Lung (tissue), 12 donors: ENCODE results near the gene APCDD1. TPM values are rescaled to one million over a fixed set of nuclear protein-coding genes. Genes with fewer than 3 reads are reported as not detected.

Experiments used
- ATAC-seq: fragments of 200-7000 bp; cut with Tn5 transposase; one replicate; pipeline ENCODE4 v1.9.1; 2020; ENCODE audit warnings: moderate number of reproducible peaks; ENCODE audit not compliant: insufficient read depth, low FRiP score
- DNase-seq, 3 donors: peaks; one replicate each; pipeline ENCODE4 v3.0.0-alpha.2; 2013 to 2017
- H3K27ac ChIP-seq, 2 donors: one replicate each; pipeline ENCODE4 v1.5.1; 2013; ENCODE audit warnings: mild to moderate bottlenecking in 2 of 2, moderate library complexity in 2 of 2, control low read depth in 1 of 2, inconsistent platforms in 1 of 2, low read depth in 1 of 2, low read length in 1 of 2
- H3K27me3 ChIP-seq, 3 donors: one replicate each; pipeline ENCODE4 v1.5.1; 2013; ENCODE audit warnings: low read length in 2 of 3; ENCODE audit not compliant: control insufficient read depth in 3 of 3, insufficient read depth in 3 of 3
- H3K36me3 ChIP-seq, 4 donors: one replicate each; pipeline ENCODE4 v1.5.1; 2013; ENCODE audit warnings: low read length in 4 of 4, mild to moderate bottlenecking in 1 of 4, moderate library complexity in 1 of 4; ENCODE audit not compliant: control insufficient read depth in 4 of 4, insufficient read depth in 4 of 4
- H3K4me1 ChIP-seq, 5 donors: one replicate each; pipeline ENCODE4 v1.5.1; 2013; ENCODE audit warnings: low read length in 5 of 5, mild to moderate bottlenecking in 2 of 5, moderate library complexity in 1 of 5; ENCODE audit not compliant: control insufficient read depth in 5 of 5, insufficient read depth in 5 of 5
- H3K4me3 ChIP-seq: one replicate; pipeline ENCODE4 v1.5.1; 2013; ENCODE audit warnings: mild to moderate bottlenecking, control low read depth, moderate library complexity
- H3K9ac ChIP-seq, 2 donors: one replicate each; pipeline ENCODE4 v1.5.1; 2013; ENCODE audit warnings: low read length in 2 of 2, control low read depth in 1 of 2; ENCODE audit not compliant: insufficient read depth in 1 of 2
- H3K9me3 ChIP-seq, 4 donors: one replicate each; pipeline ENCODE4 v1.5.1; 2013; ENCODE audit warnings: low read length in 3 of 4, mild to moderate bottlenecking in 1 of 4, moderate library complexity in 1 of 4; ENCODE audit not compliant: control insufficient read depth in 4 of 4, insufficient read depth in 3 of 4
- WGBS, 2 donors: extraction: QIAGEN DNeasy Blood & Tissue Kit; methylation state at CpG; one replicate each; pipeline ENCODE4 v1.1.7; 2013; 5-methylcytosine and 5-hydroxymethylcytosine counted together
- polyA plus RNA-seq, 2 donors: library from polyadenylated mRNA; stranded (reverse); fragments of 200-250 nt; gene quantifications; one replicate each; pipeline ENCODE4 v1.2.1, GENCODE V29; 2013
- total RNA-seq, 2 donors: library from RNA; depleted of rRNA in 1 of 2; stranded (reverse); fragments of >200 nt in 1 of 2; gene quantifications; one replicate each; pipeline ENCODE4 v1.2.1, GENCODE V29; 2014 to 2021
- TF ChIP-seq, protein P1 (sequence below): IDR thresholded peaks from 2 replicates; pipeline ENCODE4 v1.5.1; 2012; ENCODE audit warnings: mild to moderate bottlenecking; ENCODE audit errors: control extremely low read depth, extremely low read depth
- donor health status: control.
- donor health status: control.
- donor health status: Bipolar disorder and iron deficiency.
- donor health status: healthy.
- donor health status: DM: yes; HTN: yes; CAD: no.

APCDD1 gene
- total and polyA plus RNA-seq, 4 donors = 6.8 to 77.4 (median 29.3) TPM

DNA sequence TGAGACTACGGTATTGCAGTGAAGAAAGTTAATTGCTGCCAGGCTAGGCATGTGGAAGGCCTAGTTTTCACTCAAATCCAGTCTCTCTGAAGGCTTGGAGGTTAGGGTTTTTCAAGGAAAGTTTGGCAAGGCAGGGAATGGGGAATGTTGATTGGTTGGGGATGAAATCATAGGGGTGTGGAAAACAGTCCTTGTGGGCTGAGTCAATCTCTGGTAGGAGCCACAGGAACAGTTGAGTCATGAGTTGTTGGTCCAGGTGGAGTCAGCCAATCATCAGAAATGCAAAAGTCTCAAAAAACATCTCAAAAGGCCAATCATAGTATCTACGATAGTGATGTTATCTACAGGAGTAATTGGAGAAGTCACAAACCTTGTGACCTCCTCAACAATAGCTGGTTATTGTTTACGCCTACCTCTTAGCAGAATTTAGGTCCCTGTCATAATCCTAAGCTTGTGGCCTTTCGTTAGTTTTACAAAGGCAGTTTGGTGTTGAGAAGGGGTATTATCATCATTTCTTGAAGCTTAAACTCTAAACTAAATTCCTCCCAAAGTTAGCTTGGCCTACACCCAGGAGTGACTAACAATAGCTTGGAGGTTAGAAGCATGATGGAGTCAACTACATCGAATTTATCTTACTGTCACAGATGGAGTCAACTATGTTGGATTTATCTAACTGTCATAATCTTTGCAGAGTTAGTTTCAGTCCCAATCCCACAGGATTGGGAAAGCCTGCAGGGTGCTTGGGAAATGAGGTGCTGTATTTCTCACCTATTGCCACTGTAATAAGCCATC lies 33.7 kb upstream of the APCDD1 start:
- Histone ChIP-seq H3K36me3 (no peaks in the 10 kb centered on the region), H3K27me3 (no peaks in the 10 kb centered on the region), H3K9ac (no peak overlapping the region), H3K4me3 (no peak overlapping the region), H3K9me3 (peaks cover 0 to 5% (median 0%) of the 10 kb centered on the region in 4 donors), H3K4me1 (peaks cover 0 to 18% (median 0%) of the 10 kb centered on the region in 5 donors), H3K27ac (no peak overlapping the region)
- WGBS, 2 donors = 90 to 94% methylated on average over 5 of the region's 5 CpGs
- DNase-seq = no peak
- TF ChIP-seq, protein P1, sequence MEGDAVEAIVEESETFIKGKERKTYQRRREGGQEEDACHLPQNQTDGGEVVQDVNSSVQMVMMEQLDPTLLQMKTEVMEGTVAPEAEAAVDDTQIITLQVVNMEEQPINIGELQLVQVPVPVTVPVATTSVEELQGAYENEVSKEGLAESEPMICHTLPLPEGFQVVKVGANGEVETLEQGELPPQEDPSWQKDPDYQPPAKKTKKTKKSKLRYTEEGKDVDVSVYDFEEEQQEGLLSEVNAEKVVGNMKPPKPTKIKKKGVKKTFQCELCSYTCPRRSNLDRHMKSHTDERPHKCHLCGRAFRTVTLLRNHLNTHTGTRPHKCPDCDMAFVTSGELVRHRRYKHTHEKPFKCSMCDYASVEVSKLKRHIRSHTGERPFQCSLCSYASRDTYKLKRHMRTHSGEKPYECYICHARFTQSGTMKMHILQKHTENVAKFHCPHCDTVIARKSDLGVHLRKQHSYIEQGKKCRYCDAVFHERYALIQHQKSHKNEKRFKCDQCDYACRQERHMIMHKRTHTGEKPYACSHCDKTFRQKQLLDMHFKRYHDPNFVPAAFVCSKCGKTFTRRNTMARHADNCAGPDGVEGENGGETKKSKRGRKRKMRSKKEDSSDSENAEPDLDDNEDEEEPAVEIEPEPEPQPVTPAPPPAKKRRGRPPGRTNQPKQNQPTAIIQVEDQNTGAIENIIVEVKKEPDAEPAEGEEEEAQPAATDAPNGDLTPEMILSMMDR = no peak
- no peak for ATAC-seq

- Histone ChIP-seq H3K4me1 (peaks cover 0 to 18% (median 0%) of the 10 kb centered on the region in 5 donors), H3K9ac (no peak overlapping the region), H3K36me3 (no peaks in the 10 kb centered on the region), H3K27me3 (no peaks in the 10 kb centered on the region), H3K9me3 (peaks cover 0 to 5% (median 0%) of the 10 kb centered on the region in 4 donors), H3K27ac (no peak overlapping the region), H3K4me3 (no peak overlapping the region)
- no peak for ATAC-seq
- DNase-seq = peak in 2 of 3 donors; percentile 29 to 48
- TF ChIP-seq, protein P1 = no peak
- WGBS, 2 donors = 26 to 40% methylated on average over 5 of the region's 5 CpGs
These were observed 32.6 kb upstream of the APCDD1 start for GRCh38 chr18:10421859-10422258.

DNA sequence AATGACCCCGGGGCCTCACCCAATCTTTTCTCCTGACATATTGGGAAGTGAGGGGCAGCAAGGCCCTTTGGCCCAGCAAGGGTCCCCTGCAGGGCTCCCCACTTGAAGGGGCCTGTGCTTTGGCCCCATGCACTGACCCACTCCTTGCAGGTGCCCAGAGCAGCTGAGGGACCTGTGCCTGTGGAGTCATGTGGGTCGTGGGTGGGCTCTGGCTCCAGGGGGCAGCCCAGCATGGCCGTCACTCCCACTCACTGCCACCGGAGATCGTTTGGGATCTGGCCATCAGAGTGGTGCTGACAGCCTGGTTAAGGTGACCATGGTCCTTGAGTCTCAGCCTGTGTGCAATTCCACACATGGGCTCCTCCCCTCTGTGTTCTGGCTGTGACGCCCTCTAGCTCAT lies 31.7 kb upstream of the APCDD1 start:
- 89 to 93% methylated on average over 6 of the region's 6 CpGs for WGBS, 2 donors
- Histone ChIP-seq H3K27ac (no peak overlapping the region), H3K4me1 (peaks cover 0 to 18% (median 0%) of the 10 kb centered on the region in 5 donors), H3K4me3 (no peak overlapping the region), H3K36me3 (no peaks in the 10 kb centered on the region), H3K9me3 (peaks cover 0 to 5% (median 0%) of the 10 kb centered on the region in 4 donors), H3K27me3 (no peaks in the 10 kb centered on the region), H3K9ac (no peak overlapping the region)
- ATAC-seq = no peak
- no peak for DNase-seq
- TF ChIP-seq, protein P1 = no peak
